Measurements from ENCODE around the gene COMT. TPM values are rescaled to one million over a fixed set of nuclear protein-coding genes. Genes with fewer than 3 reads are reported as not detected.

Gene COMT
- total and polyA plus RNA-seq, 2 of the 4 experiments (the other 2 are of a cell fraction) = 202 to 347 TPM

DNA sequence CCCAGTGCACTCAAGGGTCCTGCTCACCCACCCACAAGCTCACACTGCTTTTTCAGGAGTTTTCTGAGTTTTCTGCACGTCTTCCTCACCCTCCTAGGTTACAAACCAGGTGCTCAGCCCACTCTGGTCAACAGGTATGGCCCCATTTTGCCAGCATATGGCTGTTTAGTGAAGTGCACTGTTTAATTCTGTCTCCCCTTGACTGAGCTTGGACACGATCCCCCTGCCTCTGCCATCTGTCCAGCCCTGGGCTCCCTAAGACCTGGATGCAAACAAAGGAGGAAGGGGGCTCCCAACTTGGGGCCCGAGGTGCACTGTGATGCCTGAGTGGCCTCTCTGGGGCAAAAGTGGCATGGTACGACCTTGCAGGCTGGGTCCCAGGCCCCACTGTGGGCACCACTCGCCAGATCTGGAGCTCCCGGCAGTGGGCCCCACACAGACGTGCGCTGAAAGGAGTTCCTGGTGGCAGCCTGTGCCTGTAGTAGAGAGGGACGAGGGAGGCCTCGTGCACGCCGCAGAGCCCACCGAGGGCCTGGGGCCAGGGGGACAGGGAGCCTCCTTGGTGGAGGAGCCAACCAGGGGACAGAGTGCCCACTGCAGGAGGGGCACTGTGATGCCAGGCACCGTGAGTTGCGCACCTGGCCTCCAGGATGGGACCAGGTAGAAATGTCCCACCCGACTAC lies 37.3 kb upstream of the COMT start (continued):
- TF ChIP-seq MXI1 (IDR thresholded peaks at IDR 0.05; ENCODE audit: borderline replicate concordance, low read depth, low read length) = no peak

DNA sequence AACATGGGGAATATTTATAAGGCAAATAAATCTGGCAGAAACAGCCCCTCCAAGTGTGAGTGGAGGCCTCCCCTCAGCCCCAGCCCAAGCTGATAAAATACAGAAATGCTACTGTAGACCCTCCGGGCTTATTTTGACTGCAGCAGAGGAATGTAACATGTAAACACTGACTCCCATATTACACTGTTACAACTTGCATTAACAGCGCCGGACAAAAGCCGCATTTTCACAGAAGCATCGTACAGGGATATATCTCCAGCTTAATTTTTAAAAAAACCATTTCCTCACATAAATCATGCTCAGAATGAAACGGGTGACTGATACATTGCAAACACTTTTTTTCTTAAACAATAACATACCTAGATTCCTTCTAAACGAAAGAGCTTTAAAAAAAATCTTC lies 36.6 kb upstream of the COMT start:
- dilution Hi-C loops (cut with HindIII; ENCODE audit: low sequenced_read_pairs, unreplicated experiment) (no loop called here), intact Hi-C loops (cut with micrococcal nuclease) (no loop called here), in situ Hi-C loops (cut with MboI; ENCODE audit: low sequenced_read_pairs) (no loop called here)
- Histone ChIP-seq H3K4me1 (ENCODE audit: control insufficient read depth, insufficient read depth, low read length) (peaks cover 9% of the 10 kb centered on the region), H3K9ac (ENCODE audit: low read depth, low read length) (no peak overlapping the region), H3K27ac (ENCODE audit: insufficient read depth, low read length) (no peak overlapping the region), H3K79me1 (ENCODE audit: low read depth in 1 of 2, low read length in 2 of 2) (peaks cover 0 to 7% of the 10 kb centered on the region in 2 experiments; a peak in 2 of 4 replicates), H4K8ac (ENCODE audit: low read depth in 2 of 2, low read length in 2 of 2) (no peak overlapping the region), H4K20me1 (ENCODE audit: insufficient read depth, low read length) (no peaks in the 10 kb centered on the region), H3K14ac (replicated peaks; ENCODE audit: low read depth, low read length) (no peak overlapping the region), H3K4me3 (ENCODE audit: insufficient read depth, low read depth, low read length) (no peak overlapping the region), H3K18ac (ENCODE audit: low read depth, low read length) (no peak overlapping the region), H2BK120ac (ENCODE audit: low read depth, low read length) (no peak overlapping the region), H2BK15ac (ENCODE audit: low read depth, low read length) (no peak overlapping the region), H3K9me3 (ENCODE audit: control insufficient read depth, insufficient read depth, low read length) (no peaks in the 10 kb centered on the region), H4K91ac (ENCODE audit: insufficient read depth, low read depth, low read length) (no peak overlapping the region), H2BK20ac (ENCODE audit: low read depth, low read length) (no peak overlapping the region), H2AFZ (replicated peaks; ENCODE audit: low read length, poor library complexity) (no peak overlapping the region), H3K4me2 (ENCODE audit: low read depth, low read length) (peak overlapping the region; percentile 35; the same call in 1 of the 2 replicates), H3K36me3 (ENCODE audit: control insufficient read depth, insufficient read depth, low read length) (peaks cover 3% of the 10 kb centered on the region), H2AK5ac (ENCODE audit: low read depth, low read length) (no peak overlapping the region), H2AK9ac (replicated peaks; ENCODE audit: low read depth, low read length, poor library complexity) (no peak overlapping the region), H2BK5ac (ENCODE audit: low read depth, low read length, poor library complexity, severe bottlenecking) (no peak overlapping the region), H4K5ac (ENCODE audit: low read depth, low read length) (no peak overlapping the region), H3K27me3 (ENCODE audit: control insufficient read depth, insufficient read depth, low read length) (no peaks in the 10 kb centered on the region), H3K9me1 (ENCODE audit: insufficient read depth, low read length) (peaks cover 6% of the 10 kb centered on the region; the same call in 1 of the 2 replicates), H3K4ac (ENCODE audit: low read depth, low read length) (no peak overlapping the region; the same call in 1 of the 2 replicates), H3K56ac (ENCODE audit: extremely low read depth, insufficient read depth, low read length) (no peak overlapping the region), H3K23ac (ENCODE audit: low read depth, low read length) (no peak overlapping the region)
- ATAC-seq (ENCODE audit: low read depth) (peak; percentile 47; the same call in 1 of the 2 replicates), DNase-seq (no peak)
- POLR2A ChIA-PET (ENCODE audit: unreplicated experiment) = no interaction called here
- WGBS, 2 experiments (ENCODE audit: extremely low coverage in 2 of 2, insufficient read length in 1 of 2) = 58% methylated on average over 5 of the region's 7 CpGs; no CpG with 5 or more reads in 1 of the 2 experiments
- BruUV-seq (replicated peaks) = no TSS peak
- CTCF ChIA-PET = interaction anchor here (2.9 kb wide), 1 partner anchor 175 kb away, joined by 21 read pairs; no protein-coding TSS in a partner anchor
- TF ChIP-seq SMC3 (IDR thresholded peaks at IDR 0.05; ENCODE audit: low read depth, low read length) (no peak), MAZ (IDR thresholded peaks at IDR 0.05; ENCODE audit: borderline replicate concordance, low read depth, low read length) (no peak), FOS (IDR thresholded peaks at IDR 0.05; ENCODE audit: low read depth, low read length) (no peak), MXI1 (IDR thresholded peaks at IDR 0.05; ENCODE audit: borderline replicate concordance, low read depth, low read length) (no peak), RAD21 (IDR thresholded peaks at IDR 0.05; ENCODE audit: low read length) (no peak), CEBPB (IDR thresholded peaks at IDR 0.05; ENCODE audit: low read depth, low read length) (no peak), MAFK (IDR thresholded peaks at IDR 0.05; ENCODE audit: low read depth, low read length) (no peak), RFX5 (IDR thresholded peaks at IDR 0.05; ENCODE audit: low read depth, low read length) (no peak), CHD1 (IDR thresholded peaks at IDR 0.05; ENCODE audit: low read depth, low read length) (no peak), POLR2A (IDR thresholded peaks at IDR 0.05; ENCODE audit: low read depth, low read length) (no peak)
- TF ChIP-seq, protein P1, sequence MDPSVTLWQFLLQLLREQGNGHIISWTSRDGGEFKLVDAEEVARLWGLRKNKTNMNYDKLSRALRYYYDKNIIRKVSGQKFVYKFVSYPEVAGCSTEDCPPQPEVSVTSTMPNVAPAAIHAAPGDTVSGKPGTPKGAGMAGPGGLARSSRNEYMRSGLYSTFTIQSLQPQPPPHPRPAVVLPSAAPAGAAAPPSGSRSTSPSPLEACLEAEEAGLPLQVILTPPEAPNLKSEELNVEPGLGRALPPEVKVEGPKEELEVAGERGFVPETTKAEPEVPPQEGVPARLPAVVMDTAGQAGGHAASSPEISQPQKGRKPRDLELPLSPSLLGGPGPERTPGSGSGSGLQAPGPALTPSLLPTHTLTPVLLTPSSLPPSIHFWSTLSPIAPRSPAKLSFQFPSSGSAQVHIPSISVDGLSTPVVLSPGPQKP (IDR thresholded peaks at IDR 0.05; ENCODE audit: borderline replicate concordance, low read depth, low read length) = no peak
- TF ChIP-seq, protein P2, sequence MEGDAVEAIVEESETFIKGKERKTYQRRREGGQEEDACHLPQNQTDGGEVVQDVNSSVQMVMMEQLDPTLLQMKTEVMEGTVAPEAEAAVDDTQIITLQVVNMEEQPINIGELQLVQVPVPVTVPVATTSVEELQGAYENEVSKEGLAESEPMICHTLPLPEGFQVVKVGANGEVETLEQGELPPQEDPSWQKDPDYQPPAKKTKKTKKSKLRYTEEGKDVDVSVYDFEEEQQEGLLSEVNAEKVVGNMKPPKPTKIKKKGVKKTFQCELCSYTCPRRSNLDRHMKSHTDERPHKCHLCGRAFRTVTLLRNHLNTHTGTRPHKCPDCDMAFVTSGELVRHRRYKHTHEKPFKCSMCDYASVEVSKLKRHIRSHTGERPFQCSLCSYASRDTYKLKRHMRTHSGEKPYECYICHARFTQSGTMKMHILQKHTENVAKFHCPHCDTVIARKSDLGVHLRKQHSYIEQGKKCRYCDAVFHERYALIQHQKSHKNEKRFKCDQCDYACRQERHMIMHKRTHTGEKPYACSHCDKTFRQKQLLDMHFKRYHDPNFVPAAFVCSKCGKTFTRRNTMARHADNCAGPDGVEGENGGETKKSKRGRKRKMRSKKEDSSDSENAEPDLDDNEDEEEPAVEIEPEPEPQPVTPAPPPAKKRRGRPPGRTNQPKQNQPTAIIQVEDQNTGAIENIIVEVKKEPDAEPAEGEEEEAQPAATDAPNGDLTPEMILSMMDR (conservative IDR thresholded peaks at IDR 0.05; ENCODE audit: low read depth, low read length) = no peak
- TF ChIP-seq, protein P3, sequence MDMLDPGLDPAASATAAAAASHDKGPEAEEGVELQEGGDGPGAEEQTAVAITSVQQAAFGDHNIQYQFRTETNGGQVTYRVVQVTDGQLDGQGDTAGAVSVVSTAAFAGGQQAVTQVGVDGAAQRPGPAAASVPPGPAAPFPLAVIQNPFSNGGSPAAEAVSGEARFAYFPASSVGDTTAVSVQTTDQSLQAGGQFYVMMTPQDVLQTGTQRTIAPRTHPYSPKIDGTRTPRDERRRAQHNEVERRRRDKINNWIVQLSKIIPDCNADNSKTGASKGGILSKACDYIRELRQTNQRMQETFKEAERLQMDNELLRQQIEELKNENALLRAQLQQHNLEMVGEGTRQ (IDR thresholded peaks at IDR 0.05; ENCODE audit: low read depth, low read length) = no peak
